Ovary (tissue), 3 donors: ENCODE measurements around the gene NOL12.

Experiments
- CTCF ChIP-seq, 3 donors: fragments of 450-650 bp in 2 of 3; fragments of 200-600 bp in 1 of 3; IDR thresholded peaks; one replicate each; pipeline versions ENCODE4 v1.5.1 to v1.8.0; 2016 to 2022; ENCODE audit warnings: antibody characterized with exemption in 3 of 3, mild to moderate bottlenecking in 1 of 3
- EP300 ChIP-seq: sonication (generic); formaldehyde crosslinking; IDR thresholded peaks from one replicate; pipeline ENCODE4 v1.6.1; 2017; ENCODE audit warnings: antibody characterized with exemption
- donor health status: DM: no; HTN: no; CAD: no.

GRCh38 chr22:37641561-37641949, 44.6 kb upstream of the NOL12 start:
- no peak for TF ChIP-seq EP300
- TF ChIP-seq CTCF (IDR thresholded peaks at IDR 0.05), result no peak
